HepG2 (cell line): ENCODE measurements around the gene TSHZ2. TPM values are rescaled to one million over a fixed set of nuclear protein-coding genes. Genes with fewer than 3 reads are reported as not detected.
A peak's percentile ranks its signal among the peaks of the same experiment; 100 is the strongest.

Experiments used
- ATAC-seq: fragments of 200-7000 bp; cut with Tn5 transposase; 3 replicates; pipeline ENCODE4 v1.9.1; 2020; ENCODE audit warnings: mild to moderate bottlenecking, moderate library complexity
- BruUV-seq: library from RNA; stranded (reverse); fragments of 400-500 nt; replicated peaks from 2 replicates; lab custom pipeline; 2021; lab: Mats Ljungman, UMichigan
- CTCF ChIA-PET: fragments of 300-600 bp; formaldehyde crosslinking; extraction: SDS; loops from one replicate; lab custom pipeline; 2021; ENCODE audit warnings: low total read pairs, inconsistent platforms, low intra/inter-chr PET ratio; lab: Yijun Ruan, JAX
- POLR2A ChIA-PET: fragments of 350-600 bp; sonication (Branson Sonifier 250); formaldehyde crosslinking; loops from one replicate; lab custom pipeline; 2020; ENCODE audit warnings: antibody characterized with exemption, inconsistent platforms; lab: Yijun Ruan, JAX
- DNase-seq: peaks from one replicate; pipeline ENCODE4 v3.0.0-alpha.2; 2015; ENCODE audit warnings: low spot score
- FAIRE-seq: peaks from 3 replicates; lab custom pipeline; 2011; peaks lifted over from hg19 to GRCh38; lab: Jason Lieb, UNC
- H2AFZ ChIP-seq: one replicate; pipeline ENCODE4 v1.6.1; 2011; ENCODE audit warnings: low read length, inconsistent platforms
- H3K27ac ChIP-seq: fragments of 300-600 bp; 3 replicates; pipeline ENCODE4 v1.8.0; 2011; ENCODE audit warnings: mixed run types, mild to moderate bottlenecking, mixed read lengths, low read length, inconsistent platforms; ENCODE audit not compliant: insufficient read depth; ENCODE audit errors: extremely low read length
- H3K27me3 ChIP-seq, 2 experiments: fragments of 200-600 bp in 1 of 2; 2 replicates in 1 of 2; 3 replicates in 1 of 2; pipeline versions ENCODE4 v1.6.0 to v1.8.0; 2011; ENCODE audit warnings: low read length in 2 of 2, mild to moderate bottlenecking in 2 of 2, moderate library complexity in 2 of 2, inconsistent platforms in 1 of 2; ENCODE audit not compliant: insufficient read depth in 2 of 2, control insufficient read depth in 1 of 2
- H3K36me3 ChIP-seq, 2 experiments: fragments of 200-600 bp in 1 of 2; replicated peaks in 1 of 2; 2 replicates in 1 of 2; 3 replicates in 1 of 2; pipeline versions ENCODE4 v1.5.1 to v1.8.0; 2011; ENCODE audit warnings: low read length in 2 of 2, inconsistent platforms in 1 of 2; ENCODE audit not compliant: insufficient read depth in 2 of 2, control insufficient read depth in 1 of 2
- H3K4me1 ChIP-seq: 2 replicates; pipeline ENCODE4 v1.5.1; 2012; ENCODE audit warnings: low read length, inconsistent platforms; ENCODE audit not compliant: insufficient read depth
- H3K4me2 ChIP-seq: 2 replicates; pipeline ENCODE4 v1.6.0; 2011; ENCODE audit warnings: low read depth, low read length, inconsistent platforms
- H3K4me3 ChIP-seq, 3 experiments: fragments of 200-600 bp in 1 of 3; sonication (generic), shearing (Covaris generic) in 1 of 3; replicated peaks in 1 of 3; 2 replicates each; pipeline ENCODE4 v1.5.1; 2011 to 2016; ENCODE audit warnings: low read length in 3 of 3, inconsistent platforms in 2 of 3, low read depth in 2 of 3, mild to moderate bottlenecking in 2 of 3, control low read depth in 1 of 3, mixed read lengths in 1 of 3; ENCODE audit not compliant: insufficient read depth in 1 of 3
- H3K79me2 ChIP-seq: one replicate; pipeline ENCODE4 v1.6.1; 2011; ENCODE audit warnings: low read length, inconsistent platforms; ENCODE audit not compliant: insufficient read depth
- H3K9ac ChIP-seq: 2 replicates; pipeline ENCODE4 v1.6.0; 2011; ENCODE audit warnings: mild to moderate bottlenecking, low read depth, low read length, inconsistent platforms; ENCODE audit not compliant: insufficient read depth
- H3K9me3 ChIP-seq: 2 replicates; pipeline ENCODE4 v1.5.1; 2012; ENCODE audit warnings: mild to moderate bottlenecking, low read length
- H4K20me1 ChIP-seq: 2 replicates; pipeline ENCODE4 v1.6.0; 2011; ENCODE audit warnings: inconsistent platforms, mild to moderate bottlenecking, low read length, moderate library complexity; ENCODE audit not compliant: insufficient read depth
- ARHGAP35 ChIP-seq: sonication (generic); formaldehyde crosslinking; IDR thresholded peaks from 2 replicates; pipeline ENCODE4 v1.9.0; 2022; ENCODE audit warnings: mild to moderate bottlenecking, inconsistent platforms, moderate library complexity, missing genetic modification reagents, borderline replicate concordance
- CEBPB ChIP-seq: IDR thresholded peaks from 2 replicates; pipeline ENCODE4 v1.6.1; 2011; ENCODE audit warnings: low read depth, low read length, improper control_type of control experiment, borderline replicate concordance
- HCFC1 ChIP-seq: fragments of 150-350 bp; IDR thresholded peaks from 2 replicates; pipeline ENCODE4 v1.6.1; 2014; ENCODE audit warnings: low read depth, low read length
- IKZF4 ChIP-seq: sonication (generic); formaldehyde crosslinking; IDR thresholded peaks from 2 replicates; pipeline ENCODE4 v1.5.1; 2020; ENCODE audit warnings: borderline replicate concordance, mild to moderate bottlenecking, low read depth, missing genetic modification reagents; ENCODE audit errors: not compliant biosample characterization
- KLF15 ChIP-seq: sonication (generic); formaldehyde crosslinking; IDR thresholded peaks from 2 replicates; pipeline ENCODE4 v1.8.1; 2023; ENCODE audit warnings: borderline replicate concordance, mild to moderate bottlenecking, inconsistent platforms, missing genetic modification reagents, mixed read lengths
- MIER3 ChIP-seq: IDR thresholded peaks from 2 replicates; pipeline ENCODE4 v1.6.1; 2016; ENCODE audit warnings: missing compliant biosample characterization, borderline replicate concordance
- WIZ ChIP-seq: sonication (generic); formaldehyde crosslinking; IDR thresholded peaks from 2 replicates; pipeline ENCODE4 v1.5.1; 2020; ENCODE audit warnings: mild to moderate bottlenecking, missing genetic modification reagents
- ZC3H4 ChIP-seq: sonication (generic); formaldehyde crosslinking; IDR thresholded peaks from 2 replicates; pipeline ENCODE4 v1.4.0; 2020; ENCODE audit warnings: missing genetic modification reagents, borderline replicate concordance
- ZFP36L2 ChIP-seq: sonication (generic); formaldehyde crosslinking; IDR thresholded peaks from 2 replicates; pipeline ENCODE4 v1.4.0; 2020; ENCODE audit warnings: missing genetic modification reagents
- ZKSCAN1 ChIP-seq: fragments of 150-350 bp; IDR thresholded peaks from 2 replicates; pipeline ENCODE4 v1.6.1; 2014; ENCODE audit warnings: low read length
- ZNF333 ChIP-seq: sonication (generic); formaldehyde crosslinking; IDR thresholded peaks from 2 replicates; pipeline ENCODE4 v1.4.0; 2020; ENCODE audit warnings: mild to moderate bottlenecking, missing genetic modification reagents, borderline replicate concordance
- ZNF407 ChIP-seq: sonication (generic); formaldehyde crosslinking; IDR thresholded peaks from one replicate; pipeline ENCODE4 v1.5.1; 2020; ENCODE audit warnings: mild to moderate bottlenecking, missing genetic modification reagents; ENCODE audit errors: not compliant biosample characterization
- ZNF569 ChIP-seq: sonication (generic); formaldehyde crosslinking; IDR thresholded peaks from 2 replicates; pipeline ENCODE4 v1.5.0; 2020; ENCODE audit warnings: mild to moderate bottlenecking, missing genetic modification reagents, moderate library complexity, borderline replicate concordance
- ZNF589 ChIP-seq: sonication (generic); formaldehyde crosslinking; conservative IDR thresholded peaks from 2 replicates; pipeline ENCODE4 v1.8.0; 2022; ENCODE audit warnings: mild to moderate bottlenecking, moderate library complexity, missing genetic modification reagents
- ZNF713 ChIP-seq: sonication (generic); formaldehyde crosslinking; IDR thresholded peaks from 2 replicates; pipeline ENCODE4 v1.4.0; 2020; ENCODE audit warnings: mild to moderate bottlenecking, missing genetic modification reagents
- ZNF816 ChIP-seq: sonication (generic); formaldehyde crosslinking; IDR thresholded peaks from 2 replicates; pipeline ENCODE4 v1.8.0; 2022; ENCODE audit warnings: missing genetic modification reagents, mild to moderate bottlenecking, borderline replicate concordance
- WGBS: methylation state at CpG from one replicate; pipeline ENCODE4 v1.1.6; 2017; ENCODE audit warnings: low lambda C conversion rate; 5-methylcytosine and 5-hydroxymethylcytosine counted together
- in situ Hi-C: cut with HindIII; loops from 2 replicates; pipeline ENCODE4 v1.10.0; 2017; ENCODE audit warnings: low pct_unique_long_range_greater_than_20kb; ENCODE audit not compliant: extremely low pct_ligation_motif_present
- intact Hi-C: fragments of 100-400 bp; cut with micrococcal nuclease; formaldehyde crosslinking; loops from one replicate; pipeline ENCODE4 v1.10.0; 2022; ENCODE audit not compliant: unreplicated experiment
- polyA plus RNA-seq, 8 experiments: library from polyadenylated mRNA; depleted of rRNA in 3 of 8; stranded (reverse) in 7 of 8; unstranded in 1 of 8; fragments of >200 nt; fragmentation: Illumina TruSeq in 4 of 8; extraction: Trizol in 4 of 8; gene quantifications; 2 replicates each; pipeline versions ENCODE4 v1.2.1 to v1.2.3, GENCODE V29; 2011 to 2016; ENCODE audit warnings: low read depth in 4 of 8, missing spikeins in 1 of 8, mixed read lengths in 1 of 8; ENCODE audit not compliant: insufficient read depth in 1 of 8
- total RNA-seq, 5 experiments: library from RNA; depleted of rRNA; stranded (reverse); fragments of >200 nt; fragmentation: Illumina TruSeq; extraction: Trizol; gene quantifications; 2 replicates each; pipeline ENCODE4 v1.2.3, GENCODE V29; 2016; ENCODE audit warnings: low read depth in 1 of 5
- TF ChIP-seq, protein P1 (sequence below): sonication (generic); IDR thresholded peaks from 2 replicates; pipeline ENCODE4 v1.6.1; 2016; ENCODE audit warnings: low read depth, borderline replicate concordance

TSHZ2 gene
- total and polyA plus RNA-seq, 2 of the 13 experiments (the other 11 are each of a cell fraction or from before 2014, with no cell fraction given), result 0.01 TPM; not detected in 1

DNA sequence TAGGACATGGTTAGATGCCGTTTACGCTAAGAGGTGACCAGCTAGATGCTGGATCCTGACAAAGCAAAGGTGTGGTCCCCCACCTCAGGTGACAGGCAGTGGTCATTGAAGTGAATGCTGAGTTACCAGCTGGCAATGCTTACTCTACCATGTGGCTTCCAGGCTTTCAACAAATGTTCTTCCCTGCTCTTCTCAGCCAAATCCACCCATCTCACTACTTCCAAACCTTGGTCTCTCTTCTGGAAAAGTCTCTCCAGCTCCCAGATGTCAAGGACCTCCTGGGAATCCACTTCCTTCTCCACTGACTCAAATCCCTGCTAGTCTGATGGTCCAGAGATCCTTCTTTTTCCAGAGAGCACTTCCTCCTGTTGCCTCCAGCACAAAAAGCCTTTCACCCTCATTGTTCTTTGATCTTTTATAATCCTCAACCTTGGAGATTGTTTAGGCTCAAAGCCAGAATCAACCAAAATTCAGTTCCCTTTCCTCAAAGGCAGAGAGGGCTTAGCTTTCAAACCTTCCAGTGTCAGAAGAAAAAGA is 393.4 kb downstream of the TSHZ2 start:
- 69% methylated on average over 2 of the region's 2 CpGs for WGBS
- Histone ChIP-seq H3K9me3 (no peaks in the 10 kb centered on the region), H3K36me3 (no peaks in the 10 kb centered on the region), H3K4me1 (peaks cover 16% of the 10 kb centered on the region), H2AFZ (no peak overlapping the region), H3K27me3 (no peaks in the 10 kb centered on the region), H3K9ac (no peak overlapping the region), H3K79me2 (no peaks in the 10 kb centered on the region), H3K27ac (no peak overlapping the region), H3K4me2 (no peak overlapping the region), H3K4me3 (no peak overlapping the region), H4K20me1 (no peaks in the 10 kb centered on the region)
- CTCF ChIA-PET, result no interaction called here
- FAIRE-seq, result no peak
- intact Hi-C loops, result no loop called here
- in situ Hi-C loops, result no loop called here
- BruUV-seq, result no TSS peak
- ATAC-seq, result no peak
- peak; percentile 20 for DNase-seq
- POLR2A ChIA-PET, result no interaction called here
- TF ChIP-seq ZNF713, result no peak
- no peak for TF ChIP-seq KLF15 (CRISPR knock-in tag)
- TF ChIP-seq ARHGAP35 (CRISPR knock-in tag), result no peak
- no peak for TF ChIP-seq ZNF816 (CRISPR knock-in tag)
- TF ChIP-seq ZNF589 (CRISPR knock-in tag), result no peak
- TF ChIP-seq, protein P1, sequence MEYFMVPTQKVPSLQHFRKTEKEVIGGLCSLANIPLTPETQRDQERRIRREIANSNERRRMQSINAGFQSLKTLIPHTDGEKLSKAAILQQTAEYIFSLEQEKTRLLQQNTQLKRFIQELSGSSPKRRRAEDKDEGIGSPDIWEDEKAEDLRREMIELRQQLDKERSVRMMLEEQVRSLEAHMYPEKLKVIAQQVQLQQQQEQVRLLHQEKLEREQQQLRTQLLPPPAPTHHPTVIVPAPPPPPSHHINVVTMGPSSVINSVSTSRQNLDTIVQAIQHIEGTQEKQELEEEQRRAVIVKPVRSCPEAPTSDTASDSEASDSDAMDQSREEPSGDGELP, result no peak
- no peak for TF ChIP-seq IKZF4 (CRISPR knock-in tag)
- TF ChIP-seq ZC3H4 (CRISPR knock-in tag), result no peak
- TF ChIP-seq ZKSCAN1, result no peak
- no peak for TF ChIP-seq CEBPB
- no peak for TF ChIP-seq MIER3 (CRISPR knock-in tag)
- no peak for TF ChIP-seq WIZ (CRISPR knock-in tag)
- TF ChIP-seq ZNF333 (CRISPR knock-in tag), result no peak
- no peak for TF ChIP-seq HCFC1
- TF ChIP-seq ZFP36L2 (CRISPR knock-in tag), result no peak
- no peak for TF ChIP-seq ZNF407 (CRISPR knock-in tag)
- TF ChIP-seq ZNF569 (CRISPR knock-in tag), result no peak
